Measurements from ENCODE around the gene TUSC2.
A peak's percentile ranks its signal among the peaks of the same experiment; 100 is the strongest.
"Not testable (repeated sequence)": the region's sequence is repeated elsewhere in the genome, so short reads cannot be mapped to it uniquely, and the experiment has no call there.

TUSC2 gene

GRCh38 chr3:50316657-50317242, 11.3 kb downstream of the TUSC2 start:
- no peak for DNase-seq

- no peak for DNase-seq
These were observed 13.2 kb downstream of the TUSC2 start for GRCh38 chr3:50314816-50315215.

GRCh38 chr3:50314342-50314741, 13.7 kb downstream of the TUSC2 start:
- DNase-seq, result no peak

GRCh38 chr3:50312041-50312440, 16.0 kb downstream of the TUSC2 start:
- DNase-seq, result not testable (repeated sequence)

- no peak for DNase-seq
These were observed 23.4 kb downstream of the TUSC2 start for GRCh38 chr3:50304601-50305000.

- no peak for DNase-seq
These were observed 24.8 kb downstream of the TUSC2 start, which contains the start of gene HYAL1 for GRCh38 chr3:50303013-50303815. HYAL1 (minus strand) TSS chr3:50303574; CDS start chr3:50302956, 618 bp downstream.

GRCh38 chr3:50302095-50303012, 25.7 kb downstream of the TUSC2 start:
- DNase-seq, result no peak

- DNase-seq, result no peak
These were observed 27.3 kb downstream of the TUSC2 start for GRCh38 chr3:50300681-50301254.

GRCh38 chr3:50299929-50300680, 27.9 kb downstream of the TUSC2 start:
- peak; percentile 23 for DNase-seq

GRCh38 chr3:50299638-50299928, 28.4 kb downstream of the TUSC2 start:
- no peak for DNase-seq

GRCh38 chr3:50298836-50299637, 29.0 kb downstream of the TUSC2 start, which contains the start of the genes HYAL3 and NAA80:
HYAL3 (minus strand) TSS chr3:50299405; CDS start chr3:50295602, 3,803 bp downstream.
NAA80 (minus strand) TSS chr3:50299405; CDS start chr3:50297463, 1,942 bp downstream.
- peak; percentile 91 for DNase-seq

- DNase-seq, result no peak
These were observed 29.9 kb downstream of the TUSC2 start for GRCh38 chr3:50297896-50298725.

GRCh38 chr3:50297384-50297775, 30.6 kb downstream of the TUSC2 start:
- DNase-seq, result no peak

GRCh38 chr3:50296721-50297383, 31.2 kb downstream of the TUSC2 start:
- no peak for DNase-seq

GRCh38 chr3:50295553-50296431, 32.2 kb downstream of the TUSC2 start:
- no peak for DNase-seq

GRCh38 chr3:50294492-50295403, 33.3 kb downstream of the TUSC2 start:
- DNase-seq, result no peak

GRCh38 chr3:50294089-50294488, 33.9 kb downstream of the TUSC2 start:
- no peak for DNase-seq

All from DMS 273 treated with DMSO at 0.1 percent for 48 hours (cell line).